GM19240 (cell line): ENCODE measurements around the gene ELANE.
"Not testable (repeated sequence)": the region's sequence is repeated elsewhere in the genome, so short reads cannot be mapped to it uniquely, and the experiment has no call there.

Experiments used
- DNase-seq: peaks from one replicate; pipeline ENCODE4 v3.0.0; 2011; ENCODE audit warnings: low spot score; ENCODE audit not compliant: insufficient read length

ELANE gene

GRCh38 chr19:814152-815078, 37.7 kb upstream of the ELANE start:
- no peak for DNase-seq

GRCh38 chr19:815079-815774, 36.9 kb upstream of the ELANE start:
- DNase-seq = no peak

- DNase-seq = no peak
These were observed 36.2 kb upstream of the ELANE start for GRCh38 chr19:815775-816499.

- no peak for DNase-seq
These were observed 35.6 kb upstream of the ELANE start for GRCh38 chr19:816500-816857.

GRCh38 chr19:820212-820611, 31.9 kb upstream of the ELANE start:
- DNase-seq = not testable (repeated sequence)

GRCh38 chr19:821231-821824, 30.8 kb upstream of the ELANE start:
- DNase-seq = no peak

GRCh38 chr19:821825-822503, 30.1 kb upstream of the ELANE start, which contains the start of gene PLPPR3:
Gene PLPPR3, minus strand, starts transcription at chr19:821955. Its CDS starts 396 bp downstream, at chr19:821559.
- DNase-seq = no peak

GRCh38 chr19:823565-824121, 28.5 kb upstream of the ELANE start:
- no peak for DNase-seq

GRCh38 chr19:824885-825284, 27.2 kb upstream of the ELANE start:
- no peak for DNase-seq

- DNase-seq = no peak
These were observed 26.0 kb upstream of the ELANE start for GRCh38 chr19:825897-826644.

- DNase-seq = no peak
These were observed 24.8 kb upstream of the ELANE start for GRCh38 chr19:827314-827709.

GRCh38 chr19:827710-828321, 24.3 kb upstream of the ELANE start, which contains the start of gene AZU1:
Gene AZU1, plus strand, starts transcription at chr19:827837. Its CDS starts 10 bp downstream, at chr19:827847.
- no peak for DNase-seq

GRCh38 chr19:829129-829758, 22.9 kb upstream of the ELANE start:
- no peak for DNase-seq

- DNase-seq = no peak
These were observed 20.4 kb upstream of the ELANE start for GRCh38 chr19:831407-832369.

GRCh38 chr19:834216-834615, 17.9 kb upstream of the ELANE start:
- DNase-seq = no peak

- DNase-seq = no peak
These were observed 16.8 kb upstream of the ELANE start for GRCh38 chr19:835210-835810.

GRCh38 chr19:840519-841206, 11.4 kb upstream of the ELANE start, which contains the start of gene PRTN3:
Gene PRTN3, plus strand, starts transcription at chr19:840999. Its CDS starts 10 bp downstream, at chr19:841009.
- no peak for DNase-seq
